ENCODE measurements around the gene SNAI1.

SNAI1 gene

DNA sequence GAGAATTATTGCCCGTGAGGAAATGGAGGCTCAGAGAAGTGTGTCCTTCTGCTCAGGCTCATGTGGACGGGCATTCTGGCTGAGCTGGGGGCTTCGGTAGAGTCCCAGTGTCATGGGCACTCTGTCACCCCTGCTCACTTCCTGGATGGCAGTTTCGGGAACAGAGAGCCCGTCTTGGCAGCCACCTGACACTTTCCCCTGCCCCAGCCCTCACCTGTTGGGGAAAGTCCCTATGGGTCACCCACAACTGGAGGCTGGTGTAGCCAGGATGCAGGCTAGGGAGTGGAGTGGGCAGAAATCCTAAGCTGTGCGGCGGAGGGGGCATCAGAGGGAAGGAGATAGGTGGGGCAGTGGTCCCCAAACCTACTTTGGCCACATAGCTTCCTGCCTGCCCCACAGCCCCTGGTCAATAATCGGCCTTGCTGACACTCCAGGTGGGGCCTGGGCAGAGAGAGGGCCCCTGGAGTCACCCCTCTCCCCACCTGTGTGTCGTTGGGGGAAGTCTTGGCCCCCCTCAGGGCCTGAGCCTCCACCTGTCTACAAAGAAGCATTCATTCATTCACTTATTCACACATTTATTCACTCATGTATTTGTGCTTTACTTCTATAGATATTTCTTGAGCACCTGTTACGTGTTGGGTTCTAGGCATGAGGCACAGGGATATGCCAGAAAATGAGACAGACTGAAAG, 40.5 kb downstream of the SNAI1 start:
- no peak overlapping the region for H3K27ac ChIP-seq (ENCODE audit: low read length)
- no peaks in the 10 kb centered on the region for H3F3A ChIP-seq (ENCODE audit: insufficient read depth, low read length)
- peak; percentile 73 for DNase-seq
- peak overlapping the region; percentile 42 for H3K4me3 ChIP-seq (ENCODE audit: low read length)
- H4K20me1 ChIP-seq (ENCODE audit: insufficient read depth, low read length) = no peaks in the 10 kb centered on the region
- H3K36me3 ChIP-seq (replicated peaks; ENCODE audit: insufficient read depth, low read length) = no peaks in the 10 kb centered on the region
- H2AFZ ChIP-seq (ENCODE audit: low read length) = peak overlapping the region; percentile 16; the same call in 1 of the 2 replicates
- TF ChIP-seq, protein P1, sequence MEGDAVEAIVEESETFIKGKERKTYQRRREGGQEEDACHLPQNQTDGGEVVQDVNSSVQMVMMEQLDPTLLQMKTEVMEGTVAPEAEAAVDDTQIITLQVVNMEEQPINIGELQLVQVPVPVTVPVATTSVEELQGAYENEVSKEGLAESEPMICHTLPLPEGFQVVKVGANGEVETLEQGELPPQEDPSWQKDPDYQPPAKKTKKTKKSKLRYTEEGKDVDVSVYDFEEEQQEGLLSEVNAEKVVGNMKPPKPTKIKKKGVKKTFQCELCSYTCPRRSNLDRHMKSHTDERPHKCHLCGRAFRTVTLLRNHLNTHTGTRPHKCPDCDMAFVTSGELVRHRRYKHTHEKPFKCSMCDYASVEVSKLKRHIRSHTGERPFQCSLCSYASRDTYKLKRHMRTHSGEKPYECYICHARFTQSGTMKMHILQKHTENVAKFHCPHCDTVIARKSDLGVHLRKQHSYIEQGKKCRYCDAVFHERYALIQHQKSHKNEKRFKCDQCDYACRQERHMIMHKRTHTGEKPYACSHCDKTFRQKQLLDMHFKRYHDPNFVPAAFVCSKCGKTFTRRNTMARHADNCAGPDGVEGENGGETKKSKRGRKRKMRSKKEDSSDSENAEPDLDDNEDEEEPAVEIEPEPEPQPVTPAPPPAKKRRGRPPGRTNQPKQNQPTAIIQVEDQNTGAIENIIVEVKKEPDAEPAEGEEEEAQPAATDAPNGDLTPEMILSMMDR (IDR thresholded peaks at IDR 0.05; ENCODE audit: low read length) = no peak
- no peak for TF ChIP-seq EZH2 (optimal IDR thresholded peaks at IDR 0.05; ENCODE audit: low read depth, low read length)
- TF ChIP-seq EZH2phosphoT487 (IDR thresholded peaks at IDR 0.05; ENCODE audit: low read length) = no peak
- peaks cover 10% of the 10 kb centered on the region for H3K4me1 ChIP-seq (ENCODE audit: low read length)
- H3K9me3 ChIP-seq (replicated peaks; ENCODE audit: insufficient read depth, low read length) = no peaks in the 10 kb centered on the region
- H3K9ac ChIP-seq (ENCODE audit: low read length) = no peak overlapping the region
- no peaks in the 10 kb centered on the region for H3K9me2 ChIP-seq (replicated peaks; ENCODE audit: insufficient read depth, low read length)
- H3K79me2 ChIP-seq (ENCODE audit: low read length) = no peaks in the 10 kb centered on the region
- H3K4me2 ChIP-seq (ENCODE audit: low read depth, low read length) = peak overlapping the region; percentile 63
- H3K27me3 ChIP-seq (replicated peaks; ENCODE audit: insufficient read depth, low read length) = no peaks in the 10 kb centered on the region; the same call in 1 of the 2 replicates

DNA sequence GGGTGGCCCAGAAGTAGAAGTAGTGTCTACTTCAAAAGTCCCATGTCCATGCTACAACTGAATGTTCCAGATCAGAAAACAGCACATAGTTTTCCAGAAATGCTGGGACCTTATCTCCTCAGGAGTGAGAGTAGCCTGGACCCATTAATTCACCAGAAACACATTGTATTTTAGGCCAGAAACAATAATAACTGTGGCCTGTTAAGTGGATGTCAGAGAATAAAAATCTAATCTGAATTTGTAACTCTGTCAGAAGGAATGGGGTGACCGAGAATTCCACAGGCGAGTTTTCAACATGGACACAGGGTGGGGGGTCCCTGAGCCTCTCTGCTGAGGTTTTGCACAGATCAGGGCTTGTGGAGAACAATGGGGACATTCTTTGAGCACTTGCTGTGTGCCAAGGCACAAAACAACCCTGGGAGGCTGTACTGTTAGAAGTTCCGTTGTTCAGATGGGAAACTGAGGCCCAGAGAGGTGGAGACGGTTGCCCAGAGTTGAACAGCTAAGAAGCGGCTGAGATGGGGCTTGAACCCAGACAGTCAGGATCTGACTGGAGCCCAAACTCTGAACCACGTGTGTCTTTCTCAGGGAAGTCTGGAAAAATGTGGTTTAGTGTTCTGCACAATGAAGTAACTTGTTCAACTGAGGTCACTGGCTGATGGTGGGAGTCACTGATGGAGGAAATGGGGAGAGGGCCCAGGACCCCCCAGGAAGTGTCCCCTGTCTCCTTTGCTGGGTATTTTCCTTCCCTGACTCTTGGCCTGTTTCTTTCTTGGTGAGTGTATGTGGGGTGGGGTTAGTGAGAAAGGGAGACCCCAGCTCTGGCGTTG, 44.2 kb downstream of the SNAI1 start:
- H3K9me3 ChIP-seq (replicated peaks; ENCODE audit: insufficient read depth, low read length) = no peaks in the 10 kb centered on the region
- DNase-seq = no peak
- H2AFZ ChIP-seq (ENCODE audit: low read length) = no peak overlapping the region
- no peaks in the 10 kb centered on the region for H3K36me3 ChIP-seq (replicated peaks; ENCODE audit: insufficient read depth, low read length)
- no peaks in the 10 kb centered on the region for H3K9me2 ChIP-seq (replicated peaks; ENCODE audit: insufficient read depth, low read length)
- no peaks in the 10 kb centered on the region for H4K20me1 ChIP-seq (ENCODE audit: insufficient read depth, low read length)
- no peak overlapping the region for H3K4me2 ChIP-seq (ENCODE audit: low read depth, low read length)
- H3K27ac ChIP-seq (ENCODE audit: low read length) = no peak overlapping the region
- H3K4me1 ChIP-seq (ENCODE audit: low read length) = peaks cover 10% of the 10 kb centered on the region
- TF ChIP-seq EZH2 (optimal IDR thresholded peaks at IDR 0.05; ENCODE audit: low read depth, low read length) = no peak
- no peak for TF ChIP-seq EZH2phosphoT487 (IDR thresholded peaks at IDR 0.05; ENCODE audit: low read length)
- TF ChIP-seq, protein P1 (IDR thresholded peaks at IDR 0.05; ENCODE audit: low read length) = no peak
- H3K9ac ChIP-seq (ENCODE audit: low read length) = no peak overlapping the region
- H3F3A ChIP-seq (ENCODE audit: insufficient read depth, low read length) = no peaks in the 10 kb centered on the region
- no peak overlapping the region for H3K4me3 ChIP-seq (ENCODE audit: low read length)
- no peaks in the 10 kb centered on the region for H3K79me2 ChIP-seq (ENCODE audit: low read length)
- H3K27me3 ChIP-seq (replicated peaks; ENCODE audit: insufficient read depth, low read length) = no peaks in the 10 kb centered on the region; the same call in 1 of the 2 replicates

DNA sequence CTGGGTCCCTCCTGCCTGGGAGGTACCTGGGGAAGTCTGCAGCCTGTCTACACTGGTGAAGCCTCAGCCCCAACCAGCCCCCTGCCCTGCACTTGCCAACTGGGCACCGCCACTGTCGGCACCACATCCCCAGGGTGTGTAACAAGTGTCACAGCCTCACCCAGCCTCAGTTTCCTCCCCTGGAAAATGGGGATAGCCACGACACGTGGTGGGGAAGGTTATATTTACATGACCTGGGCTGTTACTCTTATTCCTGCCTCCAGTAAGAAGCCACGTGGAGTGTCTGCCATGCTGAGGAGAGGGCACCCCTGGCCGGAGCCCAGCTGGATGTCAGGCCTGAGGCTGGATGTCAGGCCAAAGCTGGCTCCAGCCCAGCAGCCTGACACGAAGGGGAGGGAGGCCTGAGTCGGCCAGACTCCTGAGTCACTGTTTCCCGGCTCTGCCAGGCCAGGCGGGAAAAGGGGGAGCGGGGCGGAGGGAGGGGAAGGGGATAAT, 44.9 kb downstream of the SNAI1 start:
- Histone ChIP-seq H3K4me1 (ENCODE audit: low read length) (peaks cover 9% of the 10 kb centered on the region), H3F3A (ENCODE audit: insufficient read depth, low read length) (no peaks in the 10 kb centered on the region), H3K9me3 (replicated peaks; ENCODE audit: insufficient read depth, low read length) (no peaks in the 10 kb centered on the region), H3K36me3 (replicated peaks; ENCODE audit: insufficient read depth, low read length) (no peaks in the 10 kb centered on the region), H3K79me2 (ENCODE audit: low read length) (no peaks in the 10 kb centered on the region), H3K27me3 (replicated peaks; ENCODE audit: insufficient read depth, low read length) (no peaks in the 10 kb centered on the region; the same call in 1 of the 2 replicates), H3K9me2 (replicated peaks; ENCODE audit: insufficient read depth, low read length) (no peaks in the 10 kb centered on the region), H2AFZ (ENCODE audit: low read length) (no peak overlapping the region), H3K4me2 (ENCODE audit: low read depth, low read length) (no peak overlapping the region), H3K9ac (ENCODE audit: low read length) (no peak overlapping the region), H4K20me1 (ENCODE audit: insufficient read depth, low read length) (no peaks in the 10 kb centered on the region), H3K27ac (ENCODE audit: low read length) (no peak overlapping the region), H3K4me3 (ENCODE audit: low read length) (no peak overlapping the region)
- TF ChIP-seq, protein P1 (IDR thresholded peaks at IDR 0.05; ENCODE audit: low read length) = no peak
- TF ChIP-seq EZH2phosphoT487 (IDR thresholded peaks at IDR 0.05; ENCODE audit: low read length) (no peak), EZH2 (optimal IDR thresholded peaks at IDR 0.05; ENCODE audit: low read depth, low read length) (no peak)
- no peak for DNase-seq
